Nephron progenitor cell (in vitro differentiated cells): ENCODE measurements around the gene SNX22.

Experiments
- DNase-seq: peaks from one replicate; pipeline ENCODE4 v3.0.0; 2021
- H3K27ac Mint-ChIP-seq: 2 replicates; pipeline ENCODE4 v1.8.0; 2021; ENCODE audit warnings: mild to moderate bottlenecking, moderate library complexity, mixed read lengths
- H3K27me3 Mint-ChIP-seq: 2 replicates; pipeline ENCODE4 v1.8.0; 2021; ENCODE audit warnings: mild to moderate bottlenecking, low read depth, mixed read lengths; ENCODE audit not compliant: poor library complexity
- H3K36me3 Mint-ChIP-seq: 2 replicates; pipeline ENCODE4 v1.8.0; 2021; ENCODE audit warnings: low read depth, mixed read lengths
- H3K4me1 Mint-ChIP-seq: 2 replicates; pipeline ENCODE4 v1.8.0; 2021; ENCODE audit warnings: mixed read lengths
- H3K4me3 Mint-ChIP-seq: 2 replicates; pipeline ENCODE4 v1.8.0; 2021; ENCODE audit warnings: mild to moderate bottlenecking, moderate library complexity, mixed read lengths
- H3K9me3 Mint-ChIP-seq: 2 replicates; pipeline ENCODE4 v1.8.0; 2021; ENCODE audit warnings: mild to moderate bottlenecking, moderate library complexity, mixed read lengths
- TF ChIP-seq, protein P1 (sequence below): fragments of 200-600 bp; sonication (generic); IDR thresholded peaks from 2 replicates; pipeline ENCODE4 v1.5.0; 2021; ENCODE audit warnings: antibody characterized with exemption

Gene SNX22

DNA sequence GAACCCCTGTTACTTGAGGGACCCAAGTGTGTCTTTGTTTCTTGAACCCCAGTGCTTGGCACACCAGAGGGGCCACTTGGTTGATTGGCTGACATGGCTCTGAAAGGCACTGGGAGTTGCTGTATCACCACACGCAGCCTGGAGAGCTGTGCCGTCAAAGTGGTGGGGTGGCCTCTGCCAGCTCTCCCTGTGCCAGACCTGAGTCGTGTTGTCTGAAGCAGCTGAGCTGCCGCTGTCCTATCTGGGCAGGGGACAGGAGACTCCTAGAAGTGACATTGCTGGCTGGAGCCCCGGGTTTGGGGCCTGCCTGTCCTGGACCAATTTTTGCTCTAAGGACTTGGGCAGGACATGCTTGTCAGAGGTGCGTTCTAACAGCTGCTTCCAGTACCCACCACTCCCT is 5.5 kb upstream of the SNX22 start:
- no peak for DNase-seq
- H3K9me3 Mint-ChIP-seq, result no peaks in the 10 kb centered on the region
- peaks cover 4% of the 10 kb centered on the region for H3K4me1 Mint-ChIP-seq
- H3K27me3 Mint-ChIP-seq, result peaks cover 22% of the 10 kb centered on the region
- TF ChIP-seq, protein P1, sequence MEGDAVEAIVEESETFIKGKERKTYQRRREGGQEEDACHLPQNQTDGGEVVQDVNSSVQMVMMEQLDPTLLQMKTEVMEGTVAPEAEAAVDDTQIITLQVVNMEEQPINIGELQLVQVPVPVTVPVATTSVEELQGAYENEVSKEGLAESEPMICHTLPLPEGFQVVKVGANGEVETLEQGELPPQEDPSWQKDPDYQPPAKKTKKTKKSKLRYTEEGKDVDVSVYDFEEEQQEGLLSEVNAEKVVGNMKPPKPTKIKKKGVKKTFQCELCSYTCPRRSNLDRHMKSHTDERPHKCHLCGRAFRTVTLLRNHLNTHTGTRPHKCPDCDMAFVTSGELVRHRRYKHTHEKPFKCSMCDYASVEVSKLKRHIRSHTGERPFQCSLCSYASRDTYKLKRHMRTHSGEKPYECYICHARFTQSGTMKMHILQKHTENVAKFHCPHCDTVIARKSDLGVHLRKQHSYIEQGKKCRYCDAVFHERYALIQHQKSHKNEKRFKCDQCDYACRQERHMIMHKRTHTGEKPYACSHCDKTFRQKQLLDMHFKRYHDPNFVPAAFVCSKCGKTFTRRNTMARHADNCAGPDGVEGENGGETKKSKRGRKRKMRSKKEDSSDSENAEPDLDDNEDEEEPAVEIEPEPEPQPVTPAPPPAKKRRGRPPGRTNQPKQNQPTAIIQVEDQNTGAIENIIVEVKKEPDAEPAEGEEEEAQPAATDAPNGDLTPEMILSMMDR, result no peak
- no peak overlapping the region for H3K4me3 Mint-ChIP-seq
- H3K27ac Mint-ChIP-seq, result no peak overlapping the region
- peaks cover 7% of the 10 kb centered on the region for H3K36me3 Mint-ChIP-seq

DNA sequence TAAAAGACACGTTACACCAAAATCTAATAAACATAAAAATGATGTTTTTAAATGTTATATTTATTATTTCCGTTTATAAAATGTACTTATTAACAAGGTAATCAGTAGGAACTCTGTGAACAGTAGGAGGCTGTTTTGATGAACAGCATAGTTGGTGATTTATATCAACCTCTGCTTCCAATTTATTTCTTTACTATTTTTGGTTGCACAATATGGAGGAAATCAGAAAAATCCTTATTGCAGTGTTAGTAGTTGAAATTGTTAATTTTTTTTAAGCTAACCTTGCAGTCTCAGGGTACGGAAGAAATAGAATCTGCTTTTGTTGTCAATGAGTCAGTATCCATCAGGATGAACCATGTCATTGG is 5.0 kb upstream of the SNX22 start:
- Mint-ChIP-seq H3K36me3 (peaks cover 5% of the 10 kb centered on the region), H3K27ac (no peak overlapping the region), H3K27me3 (peaks cover 27% of the 10 kb centered on the region), H3K9me3 (no peaks in the 10 kb centered on the region), H3K4me3 (no peak overlapping the region), H3K4me1 (peaks cover 5% of the 10 kb centered on the region)
- TF ChIP-seq, protein P1, result no peak
- DNase-seq, result no peak

DNA sequence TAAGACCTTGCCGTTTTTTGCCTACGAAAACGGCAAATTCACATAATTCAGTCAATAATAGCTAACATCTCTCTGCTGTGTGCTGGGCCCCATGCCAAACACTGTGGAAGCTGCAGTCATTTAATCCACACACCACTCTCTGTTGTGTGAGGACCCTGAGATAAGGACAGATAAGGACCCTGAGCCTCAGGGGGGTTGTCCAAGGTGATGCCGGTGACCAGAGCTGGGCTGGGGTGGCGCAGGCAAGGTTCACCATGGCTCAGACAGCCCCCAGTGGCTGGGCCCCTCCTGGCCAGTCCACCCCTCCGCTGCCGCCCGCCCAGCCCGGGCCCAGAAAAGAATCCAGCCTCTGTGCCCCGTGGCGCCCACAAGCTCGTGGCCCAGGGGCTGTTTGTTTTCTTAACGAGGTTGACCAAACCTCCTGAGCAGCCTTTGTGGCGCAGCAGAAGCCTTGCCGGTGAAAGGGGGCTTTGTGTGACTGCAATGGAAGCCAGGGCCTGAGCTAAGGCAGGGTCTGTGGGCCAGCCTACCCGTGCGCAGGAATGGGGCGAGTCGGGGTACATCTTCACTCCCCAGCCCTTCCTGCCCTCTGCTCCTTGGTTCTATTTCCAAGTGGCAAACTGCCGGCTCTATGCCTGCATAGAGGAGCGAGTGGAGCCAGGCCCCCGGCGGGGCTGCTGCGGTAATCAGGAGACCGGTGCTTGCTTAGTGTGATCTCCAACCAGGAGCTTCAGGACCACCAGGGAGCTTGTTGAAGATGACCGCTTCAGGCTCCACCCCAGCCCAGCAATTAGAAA is 4.4 kb upstream of the SNX22 start:
- H3K9me3 Mint-ChIP-seq, result no peaks in the 10 kb centered on the region
- H3K27ac Mint-ChIP-seq, result no peak overlapping the region
- H3K36me3 Mint-ChIP-seq, result peaks cover 5% of the 10 kb centered on the region
- no peak for DNase-seq
- TF ChIP-seq, protein P1, result no peak
- H3K4me3 Mint-ChIP-seq, result no peak overlapping the region
- H3K4me1 Mint-ChIP-seq, result peaks cover 5% of the 10 kb centered on the region
- H3K27me3 Mint-ChIP-seq, result peaks cover 28% of the 10 kb centered on the region

DNA sequence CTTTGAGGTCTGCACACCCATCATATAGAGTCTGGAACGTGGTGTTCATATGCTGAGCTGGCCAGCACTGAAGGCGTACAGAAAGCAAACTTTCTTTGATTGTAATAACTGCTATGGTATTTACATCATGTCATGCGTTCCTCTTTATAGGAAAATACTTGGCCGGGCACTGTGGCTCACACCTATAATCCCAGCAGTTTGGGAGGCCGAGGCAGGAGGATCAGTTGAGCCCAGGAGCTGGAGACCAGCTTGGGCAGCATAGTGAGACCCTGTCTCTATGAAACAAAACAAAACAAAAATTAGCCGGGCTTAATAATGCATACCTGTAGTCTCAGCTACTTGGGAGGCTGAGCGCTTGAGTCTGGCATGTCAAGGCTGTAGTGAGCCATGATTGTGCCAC is 3.4 kb upstream of the SNX22 start:
- Mint-ChIP-seq H3K9me3 (no peaks in the 10 kb centered on the region), H3K27me3 (peaks cover 38% of the 10 kb centered on the region), H3K4me1 (peaks cover 8% of the 10 kb centered on the region), H3K27ac (no peak overlapping the region), H3K4me3 (no peak overlapping the region), H3K36me3 (peaks cover 5% of the 10 kb centered on the region)
- DNase-seq, result no peak
- TF ChIP-seq, protein P1, result no peak

DNA sequence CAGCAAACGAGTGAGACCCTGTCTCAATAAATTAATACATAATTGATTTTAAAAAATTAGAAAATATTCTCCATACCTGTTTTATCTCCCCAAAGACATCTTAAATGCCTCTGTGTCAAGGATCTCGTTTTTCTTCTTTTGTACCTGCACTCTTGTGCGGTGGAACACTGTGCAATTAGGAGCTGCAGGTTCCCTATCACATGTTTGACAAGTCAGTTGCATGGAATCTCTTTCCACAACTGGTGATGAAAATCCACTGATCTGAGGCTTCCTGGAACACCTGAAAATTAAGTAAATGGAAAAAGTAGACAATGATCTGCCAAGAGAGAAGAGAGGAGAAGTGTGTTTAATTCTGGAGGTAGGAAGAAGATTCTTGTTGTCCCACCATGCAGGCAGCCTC is 3.0 kb upstream of the SNX22 start:
- TF ChIP-seq, protein P1, result no peak
- H3K4me3 Mint-ChIP-seq, result no peak overlapping the region
- DNase-seq, result no peak
- H3K9me3 Mint-ChIP-seq, result no peaks in the 10 kb centered on the region
- peaks cover 42% of the 10 kb centered on the region for H3K27me3 Mint-ChIP-seq
- H3K27ac Mint-ChIP-seq, result no peak overlapping the region
- peaks cover 13% of the 10 kb centered on the region for H3K4me1 Mint-ChIP-seq
- H3K36me3 Mint-ChIP-seq, result peaks cover 5% of the 10 kb centered on the region

DNA sequence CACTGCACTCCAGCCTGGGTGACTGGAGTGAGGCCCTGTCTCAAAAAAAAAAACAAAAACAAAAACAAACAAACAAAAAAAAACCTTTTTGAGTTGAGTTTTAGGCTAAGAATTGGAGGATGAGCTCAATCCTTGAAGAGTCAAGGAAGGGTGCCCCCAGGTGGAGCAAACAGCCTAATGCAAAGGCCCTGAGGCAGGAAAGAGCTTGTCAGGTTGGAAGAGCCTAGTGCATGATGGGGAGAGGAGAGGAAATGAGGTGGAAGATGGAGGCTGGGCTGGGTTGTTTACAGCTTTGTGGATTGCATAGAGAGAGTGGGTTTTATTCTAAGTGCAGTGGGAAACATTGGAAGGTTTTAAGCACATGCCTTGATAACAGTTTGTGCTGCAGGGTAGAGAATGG is 2.1 kb upstream of the SNX22 start:
- Mint-ChIP-seq H3K27ac (no peak overlapping the region), H3K4me1 (peaks cover 15% of the 10 kb centered on the region), H3K36me3 (peaks cover 7% of the 10 kb centered on the region), H3K4me3 (peak overlapping the region; percentile 33), H3K27me3 (peaks cover 43% of the 10 kb centered on the region), H3K9me3 (no peaks in the 10 kb centered on the region)
- TF ChIP-seq, protein P1, result no peak
- DNase-seq, result no peak
